Spleen (tissue), 11 donors: ENCODE data around the gene MSH5. TPM values are rescaled to one million over a fixed set of nuclear protein-coding genes. Genes with fewer than 3 reads are reported as not detected.

Experiments
- DNase-seq: peaks from one replicate; pipeline ENCODE4 v3.0.0-alpha.2; 2020
- H3K27ac ChIP-seq, 8 donors: fragments of 200-600 bp; sonication (generic) in 7 of 8; 1 replicate in 4 of 8; 2 replicates in 4 of 8; pipeline versions ENCODE4 v1.5.0 to v1.8.0; 2016 to 2021; ENCODE audit warnings: inconsistent platforms in 4 of 8, mild to moderate bottlenecking in 4 of 8, moderate library complexity in 1 of 8
- H3K27me3 ChIP-seq, 7 donors: fragments of 200-600 bp; sonication (generic) in 6 of 7; replicated peaks in 1 of 7; 1 replicate in 4 of 7; 2 replicates in 3 of 7; pipeline versions ENCODE4 v1.5.0 to v1.8.0; 2016 to 2021; ENCODE audit warnings: inconsistent platforms in 3 of 7, mild to moderate bottlenecking in 1 of 7
- H3K36me3 ChIP-seq, 6 donors: fragments of 200-600 bp; sonication (generic) in 5 of 6; 1 replicate in 4 of 6; 2 replicates in 2 of 6; pipeline versions ENCODE4 v1.5.0 to v1.8.0; 2016 to 2021; ENCODE audit warnings: inconsistent platforms in 2 of 6
- H3K4me1 ChIP-seq, 6 donors: fragments of 200-600 bp; sonication (generic) in 5 of 6; 1 replicate in 3 of 6; 2 replicates in 3 of 6; pipeline versions ENCODE4 v1.5.0 to v1.8.0; 2016 to 2021; ENCODE audit warnings: inconsistent platforms in 3 of 6
- H3K4me3 ChIP-seq, 8 donors: fragments of 200-600 bp; sonication (generic) in 7 of 8; 1 replicate in 4 of 8; 2 replicates in 4 of 8; pipeline versions ENCODE4 v1.5.0 to v1.8.0; 2016 to 2021; ENCODE audit warnings: inconsistent platforms in 4 of 8, mild to moderate bottlenecking in 4 of 8, moderate library complexity in 2 of 8
- H3K9me3 ChIP-seq, 8 donors: fragments of 200-600 bp; sonication (generic) in 7 of 8; 1 replicate in 4 of 8; 2 replicates in 4 of 8; pipeline versions ENCODE4 v1.5.0 to v1.8.0; 2016 to 2021; ENCODE audit warnings: inconsistent platforms in 4 of 8
- CTCF ChIP-seq, 11 experiments: fragments of 200-600 bp in 7 of 11; fragments of 450-650 bp in 4 of 11; sonication (generic) in 4 of 11; IDR thresholded peaks in 8 of 11; conservative IDR thresholded peaks in 3 of 11; 1 replicate in 7 of 11; 2 replicates in 4 of 11; pipeline versions ENCODE4 v1.4.0 to v1.8.0; 2016 to 2021; ENCODE audit warnings: antibody characterized with exemption in 11 of 11, inconsistent platforms in 4 of 11, mild to moderate bottlenecking in 1 of 11
- POLR2A ChIP-seq, 3 donors: fragments of 450-650 bp; IDR thresholded peaks; one replicate each; pipeline ENCODE4 v1.5.1; 2017; ENCODE audit warnings: antibody characterized with exemption in 3 of 3, mild to moderate bottlenecking in 1 of 3
- POLR2AphosphoS5 ChIP-seq, 3 donors: sonication (generic); formaldehyde crosslinking; IDR thresholded peaks; one replicate each; pipeline ENCODE4 v1.5.1; 2017; ENCODE audit warnings: antibody characterized with exemption in 3 of 3
- WGBS, 5 donors: extraction: QIAGEN DNeasy Blood & Tissue Kit in 3 of 5; methylation state at CpG; one replicate each; pipeline versions ENCODE4 v1.1.5 to v1.1.7; 2013 to 2018; 5-methylcytosine and 5-hydroxymethylcytosine counted together
- intact Hi-C: fragments of 100-400 bp; cut with DNase I; formaldehyde crosslinking; loops from one replicate; pipeline ENCODE4 v1.15.0; 2023; ENCODE audit warnings: low total_unique reads
- polyA plus RNA-seq, 3 donors: library from polyadenylated mRNA; stranded (reverse); fragments of 200-250 nt; gene quantifications; one replicate each; pipeline ENCODE4 v1.2.1, GENCODE V29; 2013
- total RNA-seq, 7 donors: library from RNA; depleted of rRNA in 3 of 7; stranded (reverse); fragments of >200 nt in 3 of 7; fragmentation: NEBNext Ultra II Directional in 4 of 7; extraction: Animal tissue kit (Norgen Biotek cat#: 25700) in 4 of 7; gene quantifications; one replicate each; pipeline versions ENCODE4 v1.1.0 to v1.2.1, GENCODE V29; 2016 to 2021
- donor health status: healthy with polysubstance abuse.
- donor health status: DM: no; HTN: no; CAD: no; lungs with moderate emphysema.
- donor health status: DM: no; HTN: no; CAD: no.
- donor health status: Bipolar disorder and iron deficiency.
- donor health status: healthy.
- donor health status: DM: no; HTN: no; CAD: no.
- donor health status: DM: yes; HTN: yes; CAD: no.

MSH5 gene
- total and polyA plus RNA-seq, 10 donors, result 11.2 to 35.2 (median 26.8) TPM

- 86 to 92% (median 91%) methylated on average over 11 to 15 of the region's 15 CpGs for WGBS, 5 donors
- no peak overlapping the region for H3K27ac ChIP-seq
- intact Hi-C loops, result no loop called here
Measured at GRCh38 chr6:31784098-31784925, 44.5 kb downstream of the MSH5 start.

GRCh38 chr6:31785475-31785874, 45.7 kb downstream of the MSH5 start:
- no peak for DNase-seq
- Histone ChIP-seq H3K36me3 (peaks cover 0 to 93% (median 53%) of the 10 kb centered on the region in 6 donors), H3K9me3 (no peaks in the 10 kb centered on the region), H3K4me3 (no peak overlapping the region), H3K4me1 (peaks cover 0 to 30% (median 20%) of the 10 kb centered on the region in 6 donors), H3K27ac (no peak overlapping the region), H3K27me3 (no peaks in the 10 kb centered on the region)
- WGBS, 5 donors, result 87 to 97% (median 96%) methylated on average over 6 to 11 of the region's 11 CpGs
- intact Hi-C loops, result no loop called here
- TF ChIP-seq CTCF (IDR thresholded peaks at IDR 0.05 in 8 of 11, conservative IDR thresholded peaks at IDR 0.05 in 3 of 11) (no peak), POLR2AphosphoS5 (IDR thresholded peaks at IDR 0.05) (peak in 2 of 3 donors; percentile 7 to 30)

More at GRCh38 chr6:31784098-31784925, 44.5 kb downstream of the MSH5 start:
- H3K4me3 ChIP-seq, result no peak overlapping the region
- TF ChIP-seq CTCF (IDR thresholded peaks at IDR 0.05 in 8 of 11, conservative IDR thresholded peaks at IDR 0.05 in 3 of 11), result no peak
- TF ChIP-seq POLR2AphosphoS5 (IDR thresholded peaks at IDR 0.05), result peak in 1 of 3 donors; percentile 15
- TF ChIP-seq POLR2A (IDR thresholded peaks at IDR 0.05), result no peak
- peaks cover 0 to 93% (median 65%) of the 10 kb centered on the region in 6 donors for H3K36me3 ChIP-seq
- no peak for DNase-seq
- no peaks in the 10 kb centered on the region for H3K9me3 ChIP-seq
- peaks cover 0 to 19% (median 10%) of the 10 kb centered on the region in 6 donors for H3K4me1 ChIP-seq
- H3K27me3 ChIP-seq, result no peaks in the 10 kb centered on the region

DNA sequence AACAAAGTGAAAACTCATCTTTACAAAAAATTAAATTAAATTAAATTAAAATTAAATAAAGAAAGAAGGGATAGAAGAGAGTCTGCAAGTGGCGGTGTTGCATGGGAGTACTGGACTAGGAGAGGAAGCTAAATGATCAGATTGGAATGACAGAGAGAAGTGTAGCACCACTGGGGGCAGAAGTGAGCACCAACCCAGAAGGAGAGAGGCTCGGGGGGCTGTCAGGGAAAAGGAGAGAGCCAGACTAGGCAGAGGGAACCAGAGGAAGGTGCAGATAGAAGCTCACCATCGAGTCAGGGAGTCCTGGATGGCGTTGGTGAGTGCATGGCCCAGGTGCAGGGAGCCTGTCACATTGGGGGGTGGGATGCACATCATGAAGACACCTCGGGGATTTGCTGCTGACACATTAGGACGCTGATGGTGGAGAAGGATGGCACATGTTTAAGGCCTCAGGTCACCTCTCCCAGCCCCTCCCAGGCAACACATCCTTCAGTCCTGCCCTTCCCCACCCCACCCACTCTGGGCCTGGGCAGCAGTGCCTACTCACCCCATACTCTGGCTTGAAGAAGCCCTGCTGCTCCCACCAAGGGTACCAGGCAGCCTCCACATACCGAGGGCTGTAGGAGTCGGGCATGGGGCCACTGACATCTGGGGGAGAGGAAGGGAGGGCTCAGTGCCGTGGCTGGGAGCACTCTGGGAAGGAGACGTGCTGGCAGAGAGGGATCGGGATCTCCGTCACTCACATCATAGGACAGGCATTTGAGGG, 51.7 kb downstream of the MSH5 start:
- no peaks in the 10 kb centered on the region for H3K27me3 ChIP-seq
- DNase-seq, result no peak
- 69 to 77% (median 74%) methylated on average over 10 to 12 of the region's 12 CpGs for WGBS, 5 donors
- TF ChIP-seq POLR2A (IDR thresholded peaks at IDR 0.05), result no peak
- peak in 1 of 3 donors; percentile 7 for TF ChIP-seq POLR2AphosphoS5 (IDR thresholded peaks at IDR 0.05)
- TF ChIP-seq CTCF (IDR thresholded peaks at IDR 0.05 in 8 of 11, conservative IDR thresholded peaks at IDR 0.05 in 3 of 11), result peak in 7 of 11 experiments; percentile 43 to 60 (median 48)
- H3K4me3 ChIP-seq, result no peak overlapping the region
- H3K4me1 ChIP-seq, result peaks cover 9 to 85% (median 59%) of the 10 kb centered on the region in 6 donors
- H3K27ac ChIP-seq, result peak overlapping the region in 3 of 8 donors; percentile 11 to 59 (median 23)
- intact Hi-C loops, result loop anchor here (10.0 kb wide), 1 partner anchor 57 kb away; the partner anchor contains the start of gene CLIC1
- H3K36me3 ChIP-seq, result peaks cover 0 to 58% (median 14%) of the 10 kb centered on the region in 6 donors
- no peaks in the 10 kb centered on the region for H3K9me3 ChIP-seq
